GM18909 (cell line): ENCODE data around the gene YRDC.
A peak's percentile ranks its signal among the peaks of the same experiment; 100 is the strongest.

Experiments used
- ATAC-seq: cut with Tn5 transposase; IDR thresholded peaks from one replicate; pipeline ENCODE4 v1.9.1; 2021; ENCODE audit warnings: mild to moderate bottlenecking; ENCODE audit not compliant: unreplicated experiment, poor library complexity

YRDC gene

GRCh38 chr1:37807555-37808368, at the start of gene YRDC, which contains the start of gene C1orf122:
YRDC (minus strand) TSS chr1:37808208; CDS start chr1:37808180, 28 bp downstream.
C1orf122 (plus strand) TSS chr1:37807790; CDS start chr1:37808405, 615 bp downstream.
- ATAC-seq = peak; percentile 87

- no peak for ATAC-seq
Measured at GRCh38 chr1:37854406-37854805, 46.4 kb upstream of the YRDC start.

GRCh38 chr1:37853157-37853556, 45.1 kb upstream of the YRDC start:
- no peak for ATAC-seq

- no peak for ATAC-seq
Measured at GRCh38 chr1:37851782-37852210, 43.8 kb upstream of the YRDC start.

DNA sequence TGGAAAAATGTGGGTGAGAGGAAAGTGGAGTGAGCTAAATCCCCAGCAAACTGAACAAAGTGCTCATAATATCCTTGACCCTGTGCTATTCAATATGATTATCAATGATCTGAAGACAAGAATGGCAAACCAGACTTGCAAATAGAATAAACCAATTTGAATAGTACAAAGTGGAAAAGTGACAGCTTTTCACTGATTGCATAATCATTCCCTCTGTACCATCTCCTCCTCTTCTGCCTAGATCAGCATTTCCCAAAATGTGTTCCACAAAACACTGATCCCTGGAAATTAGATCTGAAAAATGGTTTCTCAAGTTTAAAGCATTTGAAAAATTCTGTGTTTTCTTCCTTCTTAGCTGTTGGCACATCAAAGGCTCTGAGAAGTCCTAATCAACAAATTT, 43.3 kb upstream of the YRDC start:
- ATAC-seq = no peak

DNA sequence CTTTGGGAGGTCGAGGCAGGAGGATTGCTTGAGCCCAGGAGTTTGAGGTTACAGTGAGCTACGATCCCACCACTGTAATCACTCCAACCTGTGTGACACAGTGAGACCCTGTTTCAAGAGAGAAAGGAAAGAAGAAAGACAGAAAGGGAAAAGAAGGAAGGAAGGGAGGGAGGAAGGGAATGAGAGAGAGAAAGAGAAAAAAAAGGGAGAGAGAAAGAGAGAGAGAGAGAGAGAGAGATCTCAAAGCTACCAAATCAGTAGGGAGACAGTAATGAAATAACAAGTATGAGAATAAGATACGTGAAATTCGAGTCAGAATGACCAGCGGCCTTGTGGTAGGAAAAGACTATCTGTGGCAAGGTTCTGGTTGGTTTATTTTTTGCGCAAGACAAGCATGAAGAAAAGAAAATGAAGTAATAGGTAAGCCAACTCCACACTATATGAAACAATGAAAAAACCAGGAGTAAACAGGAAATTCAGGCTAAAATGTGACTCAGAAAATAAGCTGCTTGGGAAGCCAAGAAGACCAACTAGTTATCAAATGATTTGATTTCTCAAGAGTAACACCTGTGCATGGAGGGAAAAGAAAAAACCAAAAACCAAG, 42.4 kb upstream of the YRDC start:
- no peak for ATAC-seq

- no peak for ATAC-seq
Measured at GRCh38 chr1:37849480-37849879, 41.5 kb upstream of the YRDC start.

DNA sequence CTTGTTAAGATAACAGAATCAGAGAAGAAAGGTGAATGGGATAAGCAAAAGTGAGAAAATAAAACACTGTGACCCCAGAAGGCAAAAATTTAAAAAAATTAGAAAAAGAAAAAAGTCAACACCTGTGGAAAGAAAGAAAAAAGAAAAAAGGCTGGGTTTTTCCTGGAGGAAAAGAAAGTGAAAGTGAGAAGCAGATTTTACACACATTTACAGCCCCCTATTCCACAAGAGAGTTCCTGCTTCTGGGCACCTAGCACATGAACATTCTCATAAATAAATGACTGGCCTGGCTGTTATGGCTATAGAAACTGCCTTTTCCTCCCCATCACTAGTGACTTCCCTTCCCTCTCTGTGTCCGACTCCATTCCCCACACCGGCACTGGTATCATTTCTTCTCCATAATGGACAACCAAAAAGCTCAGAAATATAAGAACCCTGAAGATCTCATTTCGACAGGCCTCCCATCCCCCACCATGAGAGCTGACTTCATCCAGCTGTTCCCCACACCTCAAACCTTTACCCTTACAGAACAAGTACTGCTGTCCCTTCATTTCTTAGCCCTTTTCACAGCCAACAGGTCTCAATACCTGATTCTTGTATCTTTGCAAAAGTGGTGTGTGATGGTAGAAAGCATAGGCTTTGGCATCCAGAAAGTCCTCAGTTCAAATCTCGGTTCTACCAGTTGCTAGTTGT, 38.8 kb upstream of the YRDC start:
- no peak for ATAC-seq

- ATAC-seq = no peak
Measured at GRCh38 chr1:37845786-37846185, 37.8 kb upstream of the YRDC start.

GRCh38 chr1:37845049-37845646, 37.1 kb upstream of the YRDC start:
- no peak for ATAC-seq

GRCh38 chr1:37844536-37844935, 36.5 kb upstream of the YRDC start:
- ATAC-seq = no peak

DNA sequence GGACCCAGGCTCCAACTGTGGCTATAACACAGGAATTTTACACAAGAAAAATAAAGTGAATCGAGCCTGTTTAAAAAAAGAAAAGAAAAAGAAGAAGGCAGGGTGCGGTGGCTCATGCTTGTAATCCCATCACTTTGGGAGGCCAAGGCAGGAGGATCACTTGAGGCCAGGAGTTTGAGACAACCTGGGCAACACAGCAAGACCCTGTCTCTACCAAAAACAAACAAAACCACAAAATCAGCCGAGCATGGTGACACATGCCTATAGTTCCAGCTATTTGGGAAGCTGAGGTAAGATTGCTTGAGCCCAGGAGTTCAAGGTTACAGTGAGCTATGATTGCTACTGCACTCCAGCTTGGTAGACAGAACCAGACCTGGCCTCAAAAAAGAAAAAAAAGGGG, 33.6 kb upstream of the YRDC start:
- ATAC-seq = no peak

DNA sequence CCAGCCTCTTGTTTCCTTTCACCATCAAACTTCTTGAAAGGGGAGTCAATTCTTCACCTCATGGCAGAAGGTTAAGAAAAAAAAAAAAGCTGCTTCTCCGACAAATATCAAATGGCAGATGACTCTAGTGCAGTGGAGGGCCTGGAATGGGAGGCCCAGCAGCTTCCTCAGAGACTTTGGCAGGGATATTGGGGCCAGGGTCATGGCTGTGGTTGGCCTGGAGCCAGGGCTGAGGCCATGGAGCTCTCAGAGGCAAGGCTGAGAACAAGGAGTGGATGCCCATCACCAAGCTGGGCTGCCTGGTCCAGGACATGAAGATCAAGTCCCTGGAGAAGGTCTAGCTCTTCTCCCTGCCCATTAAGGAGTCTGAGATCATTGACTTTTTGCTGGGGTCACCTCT, 32.7 kb upstream of the YRDC start:
- ATAC-seq = no peak

GRCh38 chr1:37839676-37840075, 31.7 kb upstream of the YRDC start:
- ATAC-seq = no peak

GRCh38 chr1:37836788-37837187, 28.8 kb upstream of the YRDC start:
- no peak for ATAC-seq

DNA sequence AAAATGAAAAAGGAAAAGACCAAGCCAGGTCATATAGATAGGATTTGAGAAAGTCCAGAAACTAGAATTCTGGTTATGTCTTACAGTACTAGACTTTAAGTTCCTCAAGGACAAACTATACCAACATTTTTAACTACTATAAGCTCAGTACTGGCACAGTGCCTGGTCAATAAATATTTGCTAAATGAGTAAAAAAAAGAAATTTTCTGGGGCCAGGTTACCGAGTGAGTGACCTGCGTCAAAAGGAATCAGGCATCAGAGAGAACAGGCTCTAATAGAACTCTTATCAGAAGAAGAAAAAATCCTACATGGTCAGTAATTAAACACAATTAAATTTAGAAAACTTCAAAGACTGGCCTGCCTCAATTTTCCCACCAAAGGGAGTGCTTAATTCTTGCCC, 23.8 kb upstream of the YRDC start:
- no peak for ATAC-seq

DNA sequence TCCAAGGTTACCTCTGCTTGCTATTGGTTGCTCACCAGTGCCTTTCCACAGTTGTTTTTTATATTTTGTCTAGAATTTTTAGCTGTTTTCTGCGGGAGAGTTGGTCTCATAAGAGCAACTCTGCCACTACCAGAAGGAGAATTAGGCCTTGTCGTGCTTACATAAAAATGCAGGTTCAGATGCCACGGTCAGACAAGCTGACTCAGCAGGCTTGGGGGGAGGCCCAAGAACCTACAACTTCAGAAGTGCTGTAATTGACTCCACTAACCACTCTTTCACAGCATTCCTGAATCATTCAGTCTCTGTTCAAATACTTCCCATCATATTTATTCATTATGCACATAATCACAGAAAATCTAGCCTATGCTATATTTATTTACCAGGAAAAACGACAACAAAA, 23.1 kb upstream of the YRDC start:
- ATAC-seq = no peak

GRCh38 chr1:37828410-37829074, 20.5 kb upstream of the YRDC start:
- no peak for ATAC-seq

DNA sequence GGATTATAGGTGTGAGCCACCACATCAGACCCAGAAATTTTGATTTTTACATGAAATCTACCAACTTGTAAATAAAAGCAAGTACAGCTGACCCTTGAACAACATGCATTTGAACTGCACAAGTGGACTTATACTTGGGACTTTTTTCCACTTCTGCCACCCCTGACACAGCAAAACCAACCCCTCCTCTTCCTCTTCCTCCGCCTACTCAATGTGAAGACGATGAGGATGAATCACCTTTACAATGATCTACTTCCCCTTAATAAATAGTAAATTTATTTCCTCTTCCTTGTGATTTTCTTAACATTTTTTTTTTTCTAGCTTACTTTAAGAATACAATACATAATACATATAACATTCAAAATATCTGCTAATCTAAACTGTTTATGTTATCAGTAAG, 17.5 kb upstream of the YRDC start:
- no peak for ATAC-seq

DNA sequence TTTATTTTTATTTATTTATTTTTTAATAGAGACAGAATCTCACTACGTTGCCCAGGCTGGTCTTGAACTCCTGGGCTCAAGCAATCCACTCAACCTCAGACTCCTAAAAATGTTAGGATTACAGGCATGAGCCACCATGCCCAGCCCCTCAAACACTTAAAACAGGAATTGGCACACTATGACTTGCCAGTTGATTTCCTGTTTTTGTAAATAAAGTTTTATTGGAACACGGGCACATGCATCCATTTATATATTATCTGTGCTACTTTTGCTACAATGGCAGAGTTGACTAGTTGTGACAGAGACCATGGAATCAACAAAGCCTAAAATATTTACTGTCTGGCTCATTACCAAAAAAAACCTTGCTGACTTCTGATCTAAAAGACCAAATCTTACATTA, 16.0 kb upstream of the YRDC start:
- no peak for ATAC-seq
